H1 (cell line): ENCODE measurements around the gene ZNF140. TPM values are rescaled to one million over a fixed set of nuclear protein-coding genes. Genes with fewer than 3 reads are reported as not detected.
A peak's percentile ranks its signal among the peaks of the same experiment; 100 is the strongest.

Experiments used
- CTCF ChIA-PET: fragments of 300-600 bp; sonication (Branson Sonifier 250); formaldehyde crosslinking; loops from one replicate; lab custom pipeline; 2021; ENCODE audit not compliant: partially characterized antibody; lab: Charles Lee
- POLR2A ChIA-PET: fragments of 300-600 bp; sonication (Branson Sonifier 250); formaldehyde crosslinking; loops from one replicate; lab custom pipeline; 2021; ENCODE audit warnings: inconsistent platforms; ENCODE audit not compliant: partially characterized antibody; lab: Charles Lee
- DNase-seq, 2 experiments: peaks; one replicate each; pipeline versions ENCODE4 v3.0.0 to v3.0.0-alpha.2; 2010 to 2022; ENCODE audit warnings: low spot score in 2 of 2, low read depth in 1 of 2, mixed read lengths in 1 of 2
- FAIRE-seq: peaks from 2 replicates; lab custom pipeline; 2011; peaks lifted over from hg19 to GRCh38; lab: Jason Lieb, UNC
- H2AFZ ChIP-seq: 2 replicates; pipeline ENCODE4 v1.8.1; 2012; ENCODE audit warnings: low read length, inconsistent platforms
- H2AK5ac ChIP-seq: 2 replicates; pipeline ENCODE4 v1.6.1; 2013; ENCODE audit warnings: low read depth, low read length
- H2BK120ac ChIP-seq: replicated peaks from 2 replicates; pipeline ENCODE3; 2013; ENCODE audit warnings: low read depth, low read length, inconsistent platforms
- H2BK12ac ChIP-seq: 2 replicates; pipeline ENCODE4 v1.6.1; 2013; ENCODE audit warnings: low read depth, low read length
- H2BK15ac ChIP-seq: 2 replicates; pipeline ENCODE4 v1.6.1; 2013; ENCODE audit warnings: low read length
- H2BK20ac ChIP-seq: 2 replicates; pipeline ENCODE4 v1.6.1; 2013; ENCODE audit warnings: low read length
- H2BK5ac ChIP-seq: 2 replicates; pipeline ENCODE4 v1.6.1; 2013; ENCODE audit warnings: low read depth, low read length
- H3K14ac ChIP-seq: 2 replicates; pipeline ENCODE4 v1.6.1; 2013; ENCODE audit warnings: inconsistent platforms; ENCODE audit not compliant: insufficient read length
- H3K18ac ChIP-seq: 2 replicates; pipeline ENCODE4 v1.6.1; 2013; ENCODE audit warnings: low read length; ENCODE audit errors: extremely low read depth
- H3K23ac ChIP-seq: 2 replicates; pipeline ENCODE4 v1.6.1; 2013; ENCODE audit warnings: inconsistent platforms; ENCODE audit not compliant: insufficient read length
- H3K23me2 ChIP-seq: 2 replicates; pipeline ENCODE4 v1.6.1; 2013; ENCODE audit warnings: low read depth, low read length
- H3K27ac ChIP-seq: 2 replicates; pipeline ENCODE4 v1.6.1; 2011; ENCODE audit warnings: low read depth, low read length, inconsistent platforms
- H3K27me3 ChIP-seq, 4 experiments: replicated peaks in 1 of 4; 1 replicate in 1 of 4; 2 replicates in 3 of 4; pipeline versions ENCODE4 v1.6.1 to v1.8.1; 2011 to 2013; ENCODE audit warnings: low read length in 3 of 4, mild to moderate bottlenecking in 3 of 4, inconsistent platforms in 2 of 4, mixed read lengths in 2 of 4, moderate library complexity in 1 of 4; ENCODE audit not compliant: control insufficient read depth in 3 of 4, insufficient read depth in 3 of 4; ENCODE audit errors: extremely low read depth in 1 of 4
- H3K36me3 ChIP-seq, 4 experiments: 2 replicates each; pipeline versions ENCODE4 v1.6.1 to v1.8.1; 2011 to 2013; ENCODE audit warnings: mild to moderate bottlenecking in 4 of 4, low read length in 3 of 4, moderate library complexity in 2 of 4, control low read depth in 1 of 4, inconsistent platforms in 1 of 4; ENCODE audit not compliant: insufficient read depth in 4 of 4, control insufficient read depth in 2 of 4
- H3K4ac ChIP-seq: replicated peaks from 2 replicates; pipeline ENCODE3; 2013; ENCODE audit warnings: low read length, low read depth, mixed read lengths, inconsistent platforms; ENCODE audit not compliant: insufficient read length
- H3K4me1 ChIP-seq, 4 experiments: replicated peaks in 1 of 4; 1 replicate in 1 of 4; 2 replicates in 3 of 4; pipeline versions ENCODE4 v1.6.1 to v1.8.1; 2011 to 2013; ENCODE audit warnings: low read length in 3 of 4, inconsistent platforms in 2 of 4, mixed read lengths in 1 of 4; ENCODE audit not compliant: insufficient read depth in 4 of 4, control insufficient read depth in 3 of 4
- H3K4me2 ChIP-seq, 2 experiments: 2 replicates each; pipeline versions ENCODE4 v1.6.1 to v1.8.1; 2011 to 2013; ENCODE audit warnings: low read depth in 2 of 2, low read length in 2 of 2, control low read depth in 1 of 2, inconsistent platforms in 1 of 2, mild to moderate bottlenecking in 1 of 2; ENCODE audit not compliant: insufficient read depth in 1 of 2
- H3K4me3 ChIP-seq, 4 experiments: fragments of 200-600, 300-600 bp in 1 of 4; sonication (generic), shearing (Covaris generic), sonication (Bioruptor Twin) in 1 of 4; 2 replicates each; pipeline versions ENCODE4 v1.5.1 to v1.8.1; 2011 to 2016; ENCODE audit warnings: low read length in 4 of 4, low read depth in 3 of 4, control low read depth in 2 of 4, inconsistent platforms in 2 of 4, mild to moderate bottlenecking in 2 of 4, mixed read lengths in 1 of 4, moderate library complexity in 1 of 4; ENCODE audit not compliant: insufficient read depth in 2 of 4; ENCODE audit errors: extremely low read depth in 1 of 4
- H3K56ac ChIP-seq: replicated peaks from 2 replicates; pipeline ENCODE3; 2013; ENCODE audit warnings: low read depth, mild to moderate bottlenecking, mixed read lengths, low read length, inconsistent platforms; ENCODE audit not compliant: insufficient read length
- H3K79me1 ChIP-seq: 2 replicates; pipeline ENCODE4 v1.6.1; 2013; ENCODE audit warnings: low read depth, low read length, control low read depth
- H3K79me2 ChIP-seq, 2 experiments: 2 replicates each; pipeline versions ENCODE4 v1.6.1 to v1.8.1; 2012 to 2013; ENCODE audit warnings: low read length in 2 of 2, mild to moderate bottlenecking in 2 of 2, inconsistent platforms in 1 of 2; ENCODE audit not compliant: insufficient read depth in 2 of 2, control insufficient read depth in 1 of 2
- H3K9ac ChIP-seq, 4 experiments: replicated peaks in 1 of 4; 1 replicate in 1 of 4; 2 replicates in 3 of 4; pipeline versions ENCODE4 v1.6.1 to v1.8.1; 2011 to 2013; ENCODE audit warnings: low read depth in 3 of 4, low read length in 3 of 4, control low read depth in 2 of 4, mild to moderate bottlenecking in 2 of 4, moderate library complexity in 2 of 4, inconsistent platforms in 1 of 4; ENCODE audit errors: extremely low read depth in 1 of 4
- H3K9me3 ChIP-seq, 2 experiments: 2 replicates each; pipeline versions ENCODE4 v1.6.1 to v1.8.1; 2012 to 2013; ENCODE audit warnings: mild to moderate bottlenecking in 2 of 2, moderate library complexity in 2 of 2, control low read depth in 1 of 2, inconsistent platforms in 1 of 2, low read depth in 1 of 2, low read length in 1 of 2, mixed read lengths in 1 of 2; ENCODE audit not compliant: insufficient read depth in 2 of 2
- H4K20me1 ChIP-seq, 2 experiments: replicated peaks in 1 of 2; 2 replicates each; pipeline versions ENCODE3 to v1.8.1; 2011 to 2013; ENCODE audit warnings: inconsistent platforms in 2 of 2, low read length in 2 of 2, mild to moderate bottlenecking in 1 of 2; ENCODE audit not compliant: insufficient read depth in 2 of 2, control insufficient read depth in 1 of 2
- H4K5ac ChIP-seq: 2 replicates; pipeline ENCODE4 v1.6.1; 2013; ENCODE audit warnings: low read length, low read depth, mixed read lengths, inconsistent platforms; ENCODE audit not compliant: insufficient read length
- H4K8ac ChIP-seq: 2 replicates; pipeline ENCODE4 v1.8.0; 2013; ENCODE audit warnings: mild to moderate bottlenecking, moderate library complexity, low read length, inconsistent platforms; ENCODE audit not compliant: insufficient read depth; ENCODE audit errors: extremely low read depth
- H4K91ac ChIP-seq: replicated peaks from 2 replicates; pipeline ENCODE3; 2013; ENCODE audit warnings: low read length, mixed read lengths, inconsistent platforms; ENCODE audit not compliant: insufficient read length
- CBX8 ChIP-seq: fragments of 300-800, 300-1000 bp; sonication (generic); IDR thresholded peaks from 2 replicates; pipeline ENCODE4 v1.7.1; 2016; ENCODE audit warnings: low read depth, low read length, borderline replicate concordance
- EGR1 ChIP-seq: IDR thresholded peaks from 2 replicates; pipeline ENCODE4 v1.6.1; 2011; ENCODE audit warnings: low read depth, low read length, borderline replicate concordance
- TAF7 ChIP-seq: optimal IDR thresholded peaks from 2 replicates; pipeline ENCODE3; 2011; ENCODE audit warnings: low read depth, mild to moderate bottlenecking, inconsistent platforms, low read length, moderate library complexity, borderline replicate concordance
- TBP ChIP-seq: IDR thresholded peaks from 2 replicates; pipeline ENCODE4 v1.6.1; 2011; ENCODE audit warnings: low read depth, low read length, improper control_type of control experiment
- TCF12 ChIP-seq: IDR thresholded peaks from 2 replicates; pipeline ENCODE4 v1.6.1; 2011; ENCODE audit warnings: low read depth, mild to moderate bottlenecking, low read length
- WGBS, 2 experiments: shearing (Covaris generic) in 1 of 2; methylation state at CpG; one replicate each; pipeline versions ENCODE4 v1.1.6 to v1.1.7; 2013 to 2015; ENCODE audit warnings: low lambda C conversion rate in 2 of 2, mixed read lengths in 2 of 2, inconsistent platforms in 1 of 2, low coverage in 1 of 2, missing lambda C conversion rate in 1 of 2; ENCODE audit not compliant: insufficient replicate concordance in 2 of 2, insufficient coverage in 1 of 2, insufficient read length in 1 of 2; ENCODE audit errors: extremely low coverage in 1 of 2, missing lambda C conversion rate in 1 of 2; 5-methylcytosine and 5-hydroxymethylcytosine counted together
- polyA plus RNA-seq, 7 experiments: library from polyadenylated mRNA; depleted of rRNA in 3 of 7; stranded (reverse) in 5 of 7; unstranded in 2 of 7; fragments of >200 nt in 5 of 7; fragments of 200-250 nt in 2 of 7; gene quantifications; 1 replicate in 5 of 7; 2 replicates in 1 of 7; 4 replicates in 1 of 7; pipeline versions ENCODE4 v1.2.1 to v1.2.3, GENCODE V29; 2011 to 2013; ENCODE audit warnings: missing spikeins in 2 of 7, mixed read lengths in 2 of 7
- total RNA-seq: library from RNA; stranded (reverse); fragmentation: NEBNext Ultra II Directional; extraction: Animal tissue kit (Norgen Biotek cat#: 25700); gene quantifications from 2 replicates; pipeline ENCODE4 v1.2.1, GENCODE V29; 2021
- TF ChIP-seq, protein P1 (sequence below), 3 experiments: IDR thresholded peaks; 1 replicate in 2 of 3; 2 replicates in 1 of 3; pipeline versions ENCODE4 v1.5.1 to v1.6.1; 2011; ENCODE audit warnings: low read length in 3 of 3, mild to moderate bottlenecking in 3 of 3, inconsistent platforms in 2 of 3, low read depth in 1 of 3, moderate library complexity in 1 of 3; ENCODE audit not compliant: insufficient read depth in 1 of 3; ENCODE audit errors: control extremely low read depth in 1 of 3
- TF ChIP-seq, protein P2 (sequence below): IDR thresholded peaks from 2 replicates; pipeline ENCODE4 v1.6.1; 2012; ENCODE audit warnings: inconsistent platforms
- TF ChIP-seq, protein P3 (sequence below): IDR thresholded peaks from 2 replicates; pipeline ENCODE4 v1.6.1; 2012; ENCODE audit warnings: inconsistent platforms

ZNF140 gene
- total and polyA plus RNA-seq, 2 of the 8 experiments (the other 6 are each of a cell fraction or from before 2014, with no cell fraction given): 7.5 to 14.3 TPM

DNA sequence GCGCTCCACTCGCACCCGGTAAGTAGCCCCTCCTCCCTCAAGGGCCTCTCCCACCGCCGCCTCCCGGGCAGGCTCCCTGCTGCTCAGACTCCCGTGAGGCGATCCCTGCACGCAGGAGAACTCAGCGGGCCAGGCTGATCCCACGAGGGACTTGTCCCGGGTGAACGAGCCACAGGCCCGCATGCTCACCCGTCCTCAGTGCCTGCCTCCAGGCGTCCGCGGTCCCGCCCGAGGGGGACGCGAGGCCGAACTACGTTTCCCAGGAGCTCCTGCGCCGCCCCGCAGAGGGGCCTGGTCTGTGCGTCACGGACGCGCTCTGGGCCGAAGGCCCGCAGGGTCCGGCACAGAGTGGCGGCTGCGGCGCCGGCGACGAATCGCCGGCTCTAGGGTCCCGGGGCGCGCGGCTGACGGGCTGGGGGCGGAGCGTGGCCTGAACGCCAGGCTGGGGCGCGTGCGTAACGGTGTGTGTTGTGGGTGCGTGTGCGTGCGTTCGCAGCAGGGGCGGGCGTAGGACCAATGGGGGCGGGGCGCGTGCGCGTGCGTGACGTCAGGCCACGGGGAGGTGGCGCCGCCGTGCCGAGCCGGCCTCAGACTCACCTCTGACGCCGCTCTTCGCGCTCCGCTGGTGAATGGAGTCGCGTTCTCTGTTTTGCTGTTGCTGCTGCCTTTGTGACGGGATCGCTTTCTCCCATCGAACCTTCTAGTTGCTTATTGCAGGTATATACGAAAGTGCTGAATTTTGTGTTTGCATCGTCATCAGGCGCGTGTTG is 49.5 kb downstream of the ZNF140 start, which contains the start of the genes ZNF10 and ZNF891:
Gene ZNF10 (plus strand): TSS at position 590 of the 770 bp plus-strand sequence. CDS start 13,866 bp downstream, outside the sequence.
Gene ZNF891 (minus strand): TSS at position 237 of the 770 bp plus-strand sequence. CDS start 8,356 bp downstream, outside the sequence.
- CTCF ChIA-PET: no interaction called here
- TF ChIP-seq EGR1 (peak; percentile 70), TBP (peak; percentile 93), TAF7 (peak; percentile 41), CBX8 (no peak), TCF12 (no peak)
- TF ChIP-seq, protein P1, sequence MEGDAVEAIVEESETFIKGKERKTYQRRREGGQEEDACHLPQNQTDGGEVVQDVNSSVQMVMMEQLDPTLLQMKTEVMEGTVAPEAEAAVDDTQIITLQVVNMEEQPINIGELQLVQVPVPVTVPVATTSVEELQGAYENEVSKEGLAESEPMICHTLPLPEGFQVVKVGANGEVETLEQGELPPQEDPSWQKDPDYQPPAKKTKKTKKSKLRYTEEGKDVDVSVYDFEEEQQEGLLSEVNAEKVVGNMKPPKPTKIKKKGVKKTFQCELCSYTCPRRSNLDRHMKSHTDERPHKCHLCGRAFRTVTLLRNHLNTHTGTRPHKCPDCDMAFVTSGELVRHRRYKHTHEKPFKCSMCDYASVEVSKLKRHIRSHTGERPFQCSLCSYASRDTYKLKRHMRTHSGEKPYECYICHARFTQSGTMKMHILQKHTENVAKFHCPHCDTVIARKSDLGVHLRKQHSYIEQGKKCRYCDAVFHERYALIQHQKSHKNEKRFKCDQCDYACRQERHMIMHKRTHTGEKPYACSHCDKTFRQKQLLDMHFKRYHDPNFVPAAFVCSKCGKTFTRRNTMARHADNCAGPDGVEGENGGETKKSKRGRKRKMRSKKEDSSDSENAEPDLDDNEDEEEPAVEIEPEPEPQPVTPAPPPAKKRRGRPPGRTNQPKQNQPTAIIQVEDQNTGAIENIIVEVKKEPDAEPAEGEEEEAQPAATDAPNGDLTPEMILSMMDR (IDR thresholded peaks at IDR 0.05; ENCODE audit: control extremely low read depth in 1 of 3, insufficient read depth in 1 of 3, low read depth in 1 of 3, low read length in 3 of 3): no peak
- TF ChIP-seq, protein P2, sequence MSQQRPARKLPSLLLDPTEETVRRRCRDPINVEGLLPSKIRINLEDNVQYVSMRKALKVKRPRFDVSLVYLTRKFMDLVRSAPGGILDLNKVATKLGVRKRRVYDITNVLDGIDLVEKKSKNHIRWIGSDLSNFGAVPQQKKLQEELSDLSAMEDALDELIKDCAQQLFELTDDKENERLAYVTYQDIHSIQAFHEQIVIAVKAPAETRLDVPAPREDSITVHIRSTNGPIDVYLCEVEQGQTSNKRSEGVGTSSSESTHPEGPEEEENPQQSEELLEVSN: peak; percentile 63
- TF ChIP-seq, protein P3, sequence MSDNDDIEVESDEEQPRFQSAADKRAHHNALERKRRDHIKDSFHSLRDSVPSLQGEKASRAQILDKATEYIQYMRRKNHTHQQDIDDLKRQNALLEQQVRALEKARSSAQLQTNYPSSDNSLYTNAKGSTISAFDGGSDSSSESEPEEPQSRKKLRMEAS: peak; percentile 96

More for the DNA sequence above, 49.5 kb downstream of the ZNF140 start, which contains the start of the genes ZNF10 and ZNF891:
- peak; percentile 88 to 98 for DNase-seq
- 1% methylated on average over 56 of the region's 87 CpGs; no CpG with 5 or more reads in 1 of the 2 experiments for WGBS, 2 experiments
- Histone ChIP-seq H3K79me2 (peaks cover 4 to 26% of the 10 kb centered on the region in 2 experiments; a peak in 2 of 4 replicates), H2BK15ac (peak within 1 kb of the TSS; percentile 72; the same call in 1 of the 2 replicates), H2AFZ (peak within 1 kb of the TSS; percentile 99), H2BK5ac (peak within 1 kb of the TSS; percentile 93), H3K27ac (peak within 1 kb of the TSS; percentile 87), H3K4me3 (peak within 1 kb of the TSS; percentile 69 to 98 (median 87)), H4K91ac (no peak within 1 kb of the TSS), H4K5ac (peak within 1 kb of the TSS; percentile 96), H3K9me3 (peaks cover 34 to 35% of the 10 kb centered on the region in 2 experiments), H3K23ac (no peak within 1 kb of the TSS), H2AK5ac (no peak within 1 kb of the TSS), H4K8ac (peak within 1 kb of the TSS; percentile 96), H3K23me2 (peaks cover 2% of the 10 kb centered on the region), H3K4me2 (peak within 1 kb of the TSS; percentile 73 to 81), H3K79me1 (no peaks in the 10 kb centered on the region), H3K36me3 (peaks cover 3 to 52% (median 28%) of the 10 kb centered on the region in 4 experiments; a peak in 6 of 8 replicates), H3K9ac (peak within 1 kb of the TSS; percentile 74 to 100 (median 82)), H3K4ac (no peak within 1 kb of the TSS), H3K18ac (peak within 1 kb of the TSS; percentile 95), H2BK120ac (no peak within 1 kb of the TSS), H4K20me1 (no peaks in the 10 kb centered on the region), H2BK20ac (no peak within 1 kb of the TSS), H2BK12ac (peak within 1 kb of the TSS; percentile 33; the same call in 1 of the 2 replicates), H3K4me1 (no peaks in the 10 kb centered on the region), H3K14ac (no peak within 1 kb of the TSS), H3K56ac (peak within 1 kb of the TSS; percentile 69), H3K27me3 (no peaks in the 10 kb centered on the region)
- peak; percentile 32 for FAIRE-seq
- POLR2A ChIA-PET: interaction anchor here (0.6 to 2.8 kb wide), 14 partner anchors 9 to 224 kb away, joined by 3 to 20 read pairs (median 4); partner anchors contain the start of genes ZNF26, ZNF268 and ZNF84
